ENCODE data around the gene EYS. TPM values are rescaled to one million over a fixed set of nuclear protein-coding genes. Genes with fewer than 3 reads are reported as not detected.

EYS gene
- total RNA-seq, 1 donor from 2014 or later, result not detected

DNA sequence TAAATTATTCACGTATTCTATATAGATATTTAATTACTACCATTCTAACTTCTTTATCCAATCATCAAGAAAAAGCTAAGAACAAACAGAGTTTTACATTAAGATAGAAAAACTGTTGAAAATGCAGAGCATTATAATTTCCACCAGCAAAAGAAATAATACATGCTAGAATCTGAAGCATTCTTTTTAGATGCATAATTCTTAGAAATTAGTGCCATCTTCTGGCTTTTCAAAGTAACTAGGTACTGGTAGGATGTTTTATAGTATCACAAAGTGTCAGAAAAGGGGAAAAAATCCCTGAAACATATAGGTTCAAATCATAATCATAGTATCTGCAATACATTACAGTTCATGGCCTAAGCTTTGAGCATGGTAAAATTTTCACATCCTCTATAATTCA, 1892.6 kb downstream of the EYS start:
- TF ChIP-seq, protein P1, sequence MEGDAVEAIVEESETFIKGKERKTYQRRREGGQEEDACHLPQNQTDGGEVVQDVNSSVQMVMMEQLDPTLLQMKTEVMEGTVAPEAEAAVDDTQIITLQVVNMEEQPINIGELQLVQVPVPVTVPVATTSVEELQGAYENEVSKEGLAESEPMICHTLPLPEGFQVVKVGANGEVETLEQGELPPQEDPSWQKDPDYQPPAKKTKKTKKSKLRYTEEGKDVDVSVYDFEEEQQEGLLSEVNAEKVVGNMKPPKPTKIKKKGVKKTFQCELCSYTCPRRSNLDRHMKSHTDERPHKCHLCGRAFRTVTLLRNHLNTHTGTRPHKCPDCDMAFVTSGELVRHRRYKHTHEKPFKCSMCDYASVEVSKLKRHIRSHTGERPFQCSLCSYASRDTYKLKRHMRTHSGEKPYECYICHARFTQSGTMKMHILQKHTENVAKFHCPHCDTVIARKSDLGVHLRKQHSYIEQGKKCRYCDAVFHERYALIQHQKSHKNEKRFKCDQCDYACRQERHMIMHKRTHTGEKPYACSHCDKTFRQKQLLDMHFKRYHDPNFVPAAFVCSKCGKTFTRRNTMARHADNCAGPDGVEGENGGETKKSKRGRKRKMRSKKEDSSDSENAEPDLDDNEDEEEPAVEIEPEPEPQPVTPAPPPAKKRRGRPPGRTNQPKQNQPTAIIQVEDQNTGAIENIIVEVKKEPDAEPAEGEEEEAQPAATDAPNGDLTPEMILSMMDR (IDR thresholded peaks at IDR 0.05; ENCODE audit: insufficient read depth, low read length, poor library complexity, severe bottlenecking), result no peak
- Histone ChIP-seq H3K36me3 (ENCODE audit: control insufficient read depth, insufficient read depth, low read length) (no peaks in the 10 kb centered on the region), H3K27me3 (ENCODE audit: control insufficient read depth, insufficient read depth, low read length) (no peaks in the 10 kb centered on the region), H3K4me3 (ENCODE audit: low read depth, low read length) (no peak overlapping the region)
- DNase-seq (ENCODE audit: low read depth), result no peak

DNA sequence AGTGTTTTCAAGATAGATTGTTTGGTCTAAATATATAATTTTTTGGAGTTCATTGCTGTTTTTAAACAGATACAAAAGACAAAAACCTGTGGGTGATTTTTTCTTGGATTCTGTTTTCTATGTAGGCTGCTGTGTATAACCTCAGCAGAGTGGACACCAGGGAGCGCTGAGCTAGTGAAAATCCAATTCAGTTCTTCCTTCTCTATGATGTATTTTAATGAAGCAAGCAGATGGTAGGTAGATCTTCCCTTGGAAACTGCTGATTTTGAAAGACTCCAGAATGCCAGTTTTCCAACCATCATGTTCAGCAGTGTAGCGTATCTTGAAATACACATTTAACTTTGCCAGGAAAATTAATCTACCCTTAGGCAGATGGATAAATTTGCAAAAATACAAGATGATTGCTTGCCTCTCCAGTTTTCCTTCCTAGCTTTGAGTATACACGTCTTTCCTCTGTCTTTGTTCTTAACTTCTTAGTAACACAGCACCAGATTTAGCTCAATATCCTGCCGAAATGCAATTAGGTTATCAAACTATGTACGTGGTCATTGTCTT, 1893.4 kb downstream of the EYS start:
- no peak overlapping the region for H3K4me3 ChIP-seq (ENCODE audit: low read depth, low read length)
- TF ChIP-seq, protein P1 (IDR thresholded peaks at IDR 0.05; ENCODE audit: insufficient read depth, low read length, poor library complexity, severe bottlenecking), result no peak
- no peak for DNase-seq (ENCODE audit: low read depth)
- H3K27me3 ChIP-seq (ENCODE audit: control insufficient read depth, insufficient read depth, low read length), result no peaks in the 10 kb centered on the region
- no peaks in the 10 kb centered on the region for H3K36me3 ChIP-seq (ENCODE audit: control insufficient read depth, insufficient read depth, low read length)

DNA sequence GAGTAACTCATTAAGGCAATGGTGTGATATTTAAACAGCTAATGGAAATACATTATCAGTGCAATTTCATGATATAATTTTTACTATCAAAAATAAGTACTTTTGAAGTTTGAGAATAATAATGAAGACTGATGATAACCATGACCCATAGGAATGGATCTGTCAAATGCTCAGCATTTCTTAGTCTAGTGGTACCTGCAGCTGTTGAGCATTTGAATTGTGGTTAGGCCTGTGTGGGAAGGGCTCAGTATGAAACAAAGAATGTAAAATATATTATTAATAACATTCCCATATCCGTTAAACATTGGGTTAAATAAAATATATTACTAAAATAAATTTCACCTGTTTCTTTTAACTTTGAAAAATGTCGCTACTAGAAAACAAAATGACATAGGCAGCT, 1898.5 kb downstream of the EYS start:
- Histone ChIP-seq H3K4me3 (ENCODE audit: low read depth, low read length) (no peak overlapping the region), H3K36me3 (ENCODE audit: control insufficient read depth, insufficient read depth, low read length) (no peaks in the 10 kb centered on the region), H3K27me3 (ENCODE audit: control insufficient read depth, insufficient read depth, low read length) (no peaks in the 10 kb centered on the region)
- TF ChIP-seq, protein P1 (IDR thresholded peaks at IDR 0.05; ENCODE audit: insufficient read depth, low read length, poor library complexity, severe bottlenecking), result no peak
- DNase-seq (ENCODE audit: low read depth), result no peak

DNA sequence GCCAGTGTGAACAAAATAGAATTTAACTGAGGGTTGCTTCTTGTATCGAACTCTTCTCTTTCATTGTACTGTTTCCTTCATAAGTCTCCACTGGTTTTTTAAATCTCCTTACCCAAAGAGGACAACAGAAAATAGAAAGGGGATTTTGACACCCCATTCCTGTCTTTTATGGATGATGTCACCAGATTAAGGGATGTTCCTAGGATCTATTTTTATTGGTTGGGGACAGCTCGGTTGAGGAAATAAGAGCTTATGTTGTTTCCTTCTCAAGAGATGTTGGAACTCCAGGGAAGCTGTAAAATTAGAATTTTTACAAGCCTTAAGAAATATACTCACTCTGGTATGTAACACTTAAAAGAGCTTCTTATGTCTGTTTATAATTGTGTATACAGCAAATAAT, 1900.0 kb downstream of the EYS start:
- no peak for DNase-seq (ENCODE audit: low read depth)
- no peak overlapping the region for H3K4me3 ChIP-seq (ENCODE audit: low read depth, low read length)
- TF ChIP-seq, protein P1 (IDR thresholded peaks at IDR 0.05; ENCODE audit: insufficient read depth, low read length, poor library complexity, severe bottlenecking), result no peak

DNA sequence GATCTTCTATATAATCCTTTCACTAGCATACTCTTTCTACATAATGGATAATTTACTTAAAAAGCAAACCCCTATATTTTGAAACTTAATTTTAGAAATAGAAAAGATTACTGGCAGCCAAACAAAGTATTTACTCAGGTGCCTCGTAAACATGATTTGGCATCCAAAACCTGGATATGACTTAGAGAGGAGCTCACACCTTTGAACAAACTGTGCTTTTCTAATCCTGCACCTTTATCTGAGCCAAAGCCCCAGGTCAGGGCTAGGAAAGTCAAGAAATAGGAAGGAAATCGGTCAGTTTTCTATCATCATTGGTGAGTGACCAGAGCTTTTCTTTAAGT, 1900.5 kb downstream of the EYS start:
- Histone ChIP-seq H3K4me3 (ENCODE audit: low read depth, low read length) (no peak overlapping the region), H3K36me3 (ENCODE audit: control insufficient read depth, insufficient read depth, low read length) (no peaks in the 10 kb centered on the region), H3K27me3 (ENCODE audit: control insufficient read depth, insufficient read depth, low read length) (no peaks in the 10 kb centered on the region)
- TF ChIP-seq, protein P1 (IDR thresholded peaks at IDR 0.05; ENCODE audit: insufficient read depth, low read length, poor library complexity, severe bottlenecking), result no peak
- no peak for DNase-seq (ENCODE audit: low read depth)

More for the DNA sequence above, 1900.0 kb downstream of the EYS start:
- Histone ChIP-seq H3K36me3 (ENCODE audit: control insufficient read depth, insufficient read depth, low read length) (no peaks in the 10 kb centered on the region), H3K27me3 (ENCODE audit: control insufficient read depth, insufficient read depth, low read length) (no peaks in the 10 kb centered on the region)

All from kidney epithelial cell (primary cell).